GM12878 (cell line): Measurements from ENCODE around the gene RNF150.

Experiments used
- EP300 ChIP-seq, 2 experiments: fragments of 150-350 bp in 1 of 2; IDR thresholded peaks; 2 replicates each; pipeline ENCODE4 v1.6.1; 2011 to 2012; ENCODE audit warnings: low read depth in 2 of 2, low read length in 2 of 2, borderline replicate concordance in 1 of 2, improper control_type of control experiment in 1 of 2, inconsistent platforms in 1 of 2; ENCODE audit not compliant: control insufficient read depth in 1 of 2
- GATAD2B ChIP-seq: fragments of 450-650 bp; conservative IDR thresholded peaks from 2 replicates; pipeline ENCODE4 v1.6.1; 2017; ENCODE audit warnings: low read depth, mild to moderate bottlenecking, moderate library complexity
- HCFC1 ChIP-seq: fragments of 150-350 bp; IDR thresholded peaks from 2 replicates; pipeline ENCODE4 v1.6.1; 2014; ENCODE audit warnings: low read length
- MYC ChIP-seq: IDR thresholded peaks from 2 replicates; pipeline ENCODE4 v1.6.1; 2011; ENCODE audit warnings: mild to moderate bottlenecking, low read length, moderate library complexity, inconsistent platforms; ENCODE audit not compliant: insufficient read depth, insufficient replicate concordance, insufficient read length, severe bottlenecking
- NR2C1 ChIP-seq: fragments of 450-650 bp; IDR thresholded peaks from 2 replicates; pipeline ENCODE4 v1.6.1; 2017; ENCODE audit warnings: antibody characterized with exemption, mild to moderate bottlenecking, moderate library complexity
- NR2C2 ChIP-seq: IDR thresholded peaks from 2 replicates; pipeline ENCODE4 v1.6.1; 2011; ENCODE audit warnings: borderline replicate concordance, low read depth; ENCODE audit not compliant: control insufficient read depth, insufficient read length
- POLR2A ChIP-seq: IDR thresholded peaks from 2 replicates; pipeline ENCODE4 v1.6.1; 2011; ENCODE audit warnings: low read depth, mild to moderate bottlenecking, low read length
- TAF1 ChIP-seq: IDR thresholded peaks from 2 replicates; pipeline ENCODE4 v1.6.1; 2011; ENCODE audit warnings: mild to moderate bottlenecking, low read depth, low read length, borderline replicate concordance
- ZBED1 ChIP-seq: IDR thresholded peaks from 2 replicates; pipeline ENCODE4 v1.6.1; 2016; ENCODE audit warnings: borderline replicate concordance
- ZNF207 ChIP-seq: fragments of 450-650 bp; IDR thresholded peaks from 2 replicates; pipeline ENCODE4 v1.6.1; 2014; ENCODE audit warnings: antibody characterized with exemption, mild to moderate bottlenecking, borderline replicate concordance
- TF ChIP-seq, protein P1 (sequence below), 3 experiments: IDR thresholded peaks in 2 of 3; conservative IDR thresholded peaks in 1 of 3; 2 replicates each; pipeline ENCODE4 v1.5.1; 2011; ENCODE audit warnings: low read depth in 3 of 3, low read length in 3 of 3, mild to moderate bottlenecking in 3 of 3, control low read depth in 2 of 3, moderate library complexity in 2 of 3, inconsistent platforms in 1 of 3, mixed read lengths in 1 of 3; ENCODE audit not compliant: control insufficient read depth in 2 of 3, insufficient read depth in 1 of 3; ENCODE audit errors: extremely low read depth in 1 of 3
- TF ChIP-seq, protein P2 (sequence below): IDR thresholded peaks from 2 replicates; pipeline ENCODE4 v1.6.1; 2012; ENCODE audit warnings: low read depth, low read length, improper control_type of control experiment

DNA sequence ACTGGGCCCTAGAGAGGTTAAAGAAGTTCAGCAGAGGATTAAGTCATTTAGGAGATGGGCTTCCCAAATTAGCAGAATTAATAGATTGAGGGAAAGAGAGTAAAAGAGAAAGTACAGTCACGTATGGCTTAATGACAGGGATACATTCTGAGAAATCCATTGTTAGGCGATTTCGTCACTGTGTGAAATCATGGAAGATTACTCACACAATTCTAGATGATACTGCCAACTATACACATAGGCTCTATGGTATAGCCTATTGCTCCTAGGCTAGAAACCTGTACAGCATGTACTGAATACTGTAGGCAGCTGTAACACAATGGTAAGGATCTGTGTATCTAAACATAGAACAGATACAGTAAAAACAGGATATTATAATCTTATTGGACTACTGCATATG is 180.6 kb downstream of the RNF150 start:
- no peak for TF ChIP-seq GATAD2B
- no peak for TF ChIP-seq NR2C1
- no peak for TF ChIP-seq ZNF207
- no peak for TF ChIP-seq TAF1
- no peak for TF ChIP-seq NR2C2
- no peak for TF ChIP-seq HCFC1
- TF ChIP-seq, protein P1, sequence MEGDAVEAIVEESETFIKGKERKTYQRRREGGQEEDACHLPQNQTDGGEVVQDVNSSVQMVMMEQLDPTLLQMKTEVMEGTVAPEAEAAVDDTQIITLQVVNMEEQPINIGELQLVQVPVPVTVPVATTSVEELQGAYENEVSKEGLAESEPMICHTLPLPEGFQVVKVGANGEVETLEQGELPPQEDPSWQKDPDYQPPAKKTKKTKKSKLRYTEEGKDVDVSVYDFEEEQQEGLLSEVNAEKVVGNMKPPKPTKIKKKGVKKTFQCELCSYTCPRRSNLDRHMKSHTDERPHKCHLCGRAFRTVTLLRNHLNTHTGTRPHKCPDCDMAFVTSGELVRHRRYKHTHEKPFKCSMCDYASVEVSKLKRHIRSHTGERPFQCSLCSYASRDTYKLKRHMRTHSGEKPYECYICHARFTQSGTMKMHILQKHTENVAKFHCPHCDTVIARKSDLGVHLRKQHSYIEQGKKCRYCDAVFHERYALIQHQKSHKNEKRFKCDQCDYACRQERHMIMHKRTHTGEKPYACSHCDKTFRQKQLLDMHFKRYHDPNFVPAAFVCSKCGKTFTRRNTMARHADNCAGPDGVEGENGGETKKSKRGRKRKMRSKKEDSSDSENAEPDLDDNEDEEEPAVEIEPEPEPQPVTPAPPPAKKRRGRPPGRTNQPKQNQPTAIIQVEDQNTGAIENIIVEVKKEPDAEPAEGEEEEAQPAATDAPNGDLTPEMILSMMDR (IDR thresholded peaks at IDR 0.05 in 2 of 3, conservative IDR thresholded peaks at IDR 0.05 in 1 of 3; ENCODE audit: control insufficient read depth in 2 of 3, extremely low read depth in 1 of 3, insufficient read depth in 1 of 3, low read depth in 3 of 3, low read length in 3 of 3): no peak
- TF ChIP-seq MYC: no peak
- no peak for TF ChIP-seq EP300 (IDR thresholded peaks at IDR 0.05; ENCODE audit: borderline replicate concordance in 1 of 2, control insufficient read depth in 1 of 2, low read depth in 2 of 2, low read length in 2 of 2)
- TF ChIP-seq, protein P2, sequence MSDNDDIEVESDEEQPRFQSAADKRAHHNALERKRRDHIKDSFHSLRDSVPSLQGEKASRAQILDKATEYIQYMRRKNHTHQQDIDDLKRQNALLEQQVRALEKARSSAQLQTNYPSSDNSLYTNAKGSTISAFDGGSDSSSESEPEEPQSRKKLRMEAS: no peak
- TF ChIP-seq POLR2A: no peak
- TF ChIP-seq ZBED1: no peak
